ENCODE data around the gene GGT6.

- TF ChIP-seq, protein P1, sequence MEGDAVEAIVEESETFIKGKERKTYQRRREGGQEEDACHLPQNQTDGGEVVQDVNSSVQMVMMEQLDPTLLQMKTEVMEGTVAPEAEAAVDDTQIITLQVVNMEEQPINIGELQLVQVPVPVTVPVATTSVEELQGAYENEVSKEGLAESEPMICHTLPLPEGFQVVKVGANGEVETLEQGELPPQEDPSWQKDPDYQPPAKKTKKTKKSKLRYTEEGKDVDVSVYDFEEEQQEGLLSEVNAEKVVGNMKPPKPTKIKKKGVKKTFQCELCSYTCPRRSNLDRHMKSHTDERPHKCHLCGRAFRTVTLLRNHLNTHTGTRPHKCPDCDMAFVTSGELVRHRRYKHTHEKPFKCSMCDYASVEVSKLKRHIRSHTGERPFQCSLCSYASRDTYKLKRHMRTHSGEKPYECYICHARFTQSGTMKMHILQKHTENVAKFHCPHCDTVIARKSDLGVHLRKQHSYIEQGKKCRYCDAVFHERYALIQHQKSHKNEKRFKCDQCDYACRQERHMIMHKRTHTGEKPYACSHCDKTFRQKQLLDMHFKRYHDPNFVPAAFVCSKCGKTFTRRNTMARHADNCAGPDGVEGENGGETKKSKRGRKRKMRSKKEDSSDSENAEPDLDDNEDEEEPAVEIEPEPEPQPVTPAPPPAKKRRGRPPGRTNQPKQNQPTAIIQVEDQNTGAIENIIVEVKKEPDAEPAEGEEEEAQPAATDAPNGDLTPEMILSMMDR (IDR thresholded peaks at IDR 0.05; ENCODE audit: low read length): no peak
- TF ChIP-seq EZH2 (IDR thresholded peaks at IDR 0.05; ENCODE audit: borderline replicate concordance, low read length): no peak
Measured at GRCh38 chr17:4509401-4509800, 51.0 kb downstream of the GGT6 start.

All from OCI-LY1 (cell line).